Endothelial cell (in vitro differentiated cells): ENCODE results near the gene SP3. TPM values are rescaled to one million over a fixed set of nuclear protein-coding genes. Genes with fewer than 3 reads are reported as not detected.
A peak's percentile ranks its signal among the peaks of the same experiment; 100 is the strongest.

Experiments used
- DNase-seq: peaks from one replicate; pipeline ENCODE4 v3.0.0; 2021; ENCODE audit warnings: low spot score
- H3K27ac Mint-ChIP-seq: one replicate; pipeline ENCODE4 v1.8.0; 2021; ENCODE audit warnings: mixed read lengths, inconsistent platforms; ENCODE audit not compliant: unreplicated experiment
- H3K27me3 Mint-ChIP-seq: one replicate; pipeline ENCODE4 v1.8.0; 2021; ENCODE audit warnings: mild to moderate bottlenecking, moderate library complexity, mixed read lengths, inconsistent platforms; ENCODE audit not compliant: unreplicated experiment
- H3K36me3 Mint-ChIP-seq: one replicate; pipeline ENCODE4 v1.8.0; 2021; ENCODE audit warnings: mild to moderate bottlenecking, low read depth, mixed read lengths, inconsistent platforms; ENCODE audit not compliant: unreplicated experiment
- H3K4me1 Mint-ChIP-seq: one replicate; pipeline ENCODE4 v1.8.0; 2021; ENCODE audit warnings: mild to moderate bottlenecking, mixed read lengths, inconsistent platforms; ENCODE audit not compliant: unreplicated experiment
- H3K4me3 Mint-ChIP-seq: one replicate; pipeline ENCODE4 v1.8.0; 2021; ENCODE audit warnings: mild to moderate bottlenecking, mixed read lengths, inconsistent platforms; ENCODE audit not compliant: unreplicated experiment
- H3K9me3 Mint-ChIP-seq: one replicate; pipeline ENCODE4 v1.8.0; 2021; ENCODE audit warnings: mixed read lengths, inconsistent platforms; ENCODE audit not compliant: unreplicated experiment
- total RNA-seq: library from RNA; stranded (reverse); fragmentation: NEBNext Ultra II Directional; extraction: Animal tissue kit (Norgen Biotek cat#: 25700); gene quantifications from one replicate; pipeline ENCODE4 v1.2.1, GENCODE V29; 2021; ENCODE audit not compliant: unreplicated experiment
- TF ChIP-seq, protein P1 (sequence below): fragments of 200-600 bp; sonication (generic); IDR thresholded peaks from one replicate; pipeline ENCODE4 v1.5.0; 2021; ENCODE audit warnings: antibody characterized with exemption; ENCODE audit not compliant: unreplicated experiment

SP3 gene
- total RNA-seq, 1 donor from 2014 or later: 76.2 TPM

DNA sequence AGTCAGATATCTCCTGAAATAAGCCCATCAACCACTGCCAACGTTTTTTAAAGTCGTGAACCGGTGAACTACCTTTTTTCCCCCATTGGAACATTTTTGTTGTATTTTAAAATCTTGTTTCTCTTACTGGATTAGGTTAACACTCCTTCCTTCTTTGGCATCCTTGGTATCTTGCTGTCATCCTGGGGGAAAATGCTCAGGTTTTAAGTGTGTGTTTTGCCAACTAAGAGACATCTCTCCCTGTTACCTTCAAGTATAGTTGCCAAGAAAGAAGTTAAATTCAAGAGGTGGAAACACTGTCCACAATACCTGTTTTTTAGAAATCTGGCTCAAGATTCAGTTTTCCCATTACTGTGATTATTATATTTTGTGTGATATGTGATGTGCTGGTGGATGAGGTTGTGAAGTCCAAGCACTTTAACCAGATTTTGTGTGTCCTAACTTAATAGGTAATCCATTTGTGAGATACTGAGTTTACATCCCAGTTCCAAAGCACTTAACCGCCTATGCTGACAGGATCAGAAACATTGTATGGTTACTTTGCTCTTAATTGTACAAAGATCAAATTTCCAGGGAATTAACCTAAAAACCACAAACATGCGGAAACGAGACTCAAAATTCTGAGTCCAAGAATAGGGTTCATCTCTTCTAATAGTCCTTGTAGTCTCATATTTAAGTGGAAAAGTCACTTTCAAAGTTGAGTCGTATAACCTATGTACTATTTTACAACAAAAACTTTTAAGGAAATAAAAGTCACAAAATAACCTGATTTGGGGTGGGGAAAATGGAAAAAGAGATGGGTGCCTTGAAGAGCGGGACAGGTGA lies 1.3 kb upstream of the SP3 start:
- Mint-ChIP-seq H3K36me3 (peaks cover 11% of the 10 kb centered on the region), H3K27ac (peak overlapping the region; percentile 98), H3K27me3 (peaks cover 15% of the 10 kb centered on the region), H3K4me1 (peaks cover 24% of the 10 kb centered on the region), H3K9me3 (no peaks in the 10 kb centered on the region), H3K4me3 (peak overlapping the region; percentile 96)
- no peak for DNase-seq
- TF ChIP-seq, protein P1, sequence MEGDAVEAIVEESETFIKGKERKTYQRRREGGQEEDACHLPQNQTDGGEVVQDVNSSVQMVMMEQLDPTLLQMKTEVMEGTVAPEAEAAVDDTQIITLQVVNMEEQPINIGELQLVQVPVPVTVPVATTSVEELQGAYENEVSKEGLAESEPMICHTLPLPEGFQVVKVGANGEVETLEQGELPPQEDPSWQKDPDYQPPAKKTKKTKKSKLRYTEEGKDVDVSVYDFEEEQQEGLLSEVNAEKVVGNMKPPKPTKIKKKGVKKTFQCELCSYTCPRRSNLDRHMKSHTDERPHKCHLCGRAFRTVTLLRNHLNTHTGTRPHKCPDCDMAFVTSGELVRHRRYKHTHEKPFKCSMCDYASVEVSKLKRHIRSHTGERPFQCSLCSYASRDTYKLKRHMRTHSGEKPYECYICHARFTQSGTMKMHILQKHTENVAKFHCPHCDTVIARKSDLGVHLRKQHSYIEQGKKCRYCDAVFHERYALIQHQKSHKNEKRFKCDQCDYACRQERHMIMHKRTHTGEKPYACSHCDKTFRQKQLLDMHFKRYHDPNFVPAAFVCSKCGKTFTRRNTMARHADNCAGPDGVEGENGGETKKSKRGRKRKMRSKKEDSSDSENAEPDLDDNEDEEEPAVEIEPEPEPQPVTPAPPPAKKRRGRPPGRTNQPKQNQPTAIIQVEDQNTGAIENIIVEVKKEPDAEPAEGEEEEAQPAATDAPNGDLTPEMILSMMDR: no peak

DNA sequence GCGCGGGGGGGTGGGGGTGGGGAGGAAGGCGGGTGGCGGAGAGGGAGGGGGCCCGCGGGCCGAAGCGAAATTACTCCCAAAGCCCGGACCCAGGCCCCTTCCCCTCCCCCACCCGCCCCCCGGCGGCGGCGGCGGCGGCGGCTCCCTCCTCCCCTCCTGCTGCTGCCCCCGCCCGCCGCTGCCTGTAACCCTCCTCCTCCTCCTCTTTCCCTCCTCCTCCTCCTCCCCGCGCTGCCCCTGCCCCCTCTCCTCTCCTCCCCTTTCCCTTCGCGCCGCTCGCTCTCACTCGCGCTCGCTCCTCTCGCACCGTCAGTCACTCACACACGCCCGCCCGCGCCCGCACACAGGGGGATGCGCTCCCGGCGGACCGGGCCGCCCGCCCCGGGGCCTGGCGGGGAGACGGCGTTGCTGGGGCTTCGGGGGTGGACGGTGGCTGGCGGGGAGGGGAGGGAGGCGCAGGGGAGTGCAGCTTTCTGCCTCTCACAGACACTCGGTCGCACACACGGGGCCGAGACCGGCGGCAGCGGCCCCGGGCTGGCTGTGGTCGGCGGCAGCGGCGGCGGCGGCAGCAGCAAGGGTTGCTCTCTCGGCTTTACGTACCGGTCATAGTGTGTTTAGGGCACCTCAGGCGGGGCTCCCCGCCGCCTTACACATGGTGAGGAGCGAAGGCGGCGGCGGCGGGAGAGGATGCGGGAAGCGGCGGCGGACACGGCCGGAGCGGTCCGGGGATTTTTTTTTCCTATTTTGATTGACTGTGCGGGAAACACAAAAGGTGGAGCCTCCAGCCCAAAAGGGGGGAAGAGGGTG lies 405 bp downstream of the SP3 start:
- Mint-ChIP-seq H3K27me3 (peaks cover 15% of the 10 kb centered on the region), H3K9me3 (no peaks in the 10 kb centered on the region), H3K4me1 (peaks cover 32% of the 10 kb centered on the region), H3K27ac (peak overlapping the region; percentile 94), H3K36me3 (peaks cover 15% of the 10 kb centered on the region), H3K4me3 (peak overlapping the region; percentile 96)
- TF ChIP-seq, protein P1: no peak
- peak; percentile 87 for DNase-seq

DNA sequence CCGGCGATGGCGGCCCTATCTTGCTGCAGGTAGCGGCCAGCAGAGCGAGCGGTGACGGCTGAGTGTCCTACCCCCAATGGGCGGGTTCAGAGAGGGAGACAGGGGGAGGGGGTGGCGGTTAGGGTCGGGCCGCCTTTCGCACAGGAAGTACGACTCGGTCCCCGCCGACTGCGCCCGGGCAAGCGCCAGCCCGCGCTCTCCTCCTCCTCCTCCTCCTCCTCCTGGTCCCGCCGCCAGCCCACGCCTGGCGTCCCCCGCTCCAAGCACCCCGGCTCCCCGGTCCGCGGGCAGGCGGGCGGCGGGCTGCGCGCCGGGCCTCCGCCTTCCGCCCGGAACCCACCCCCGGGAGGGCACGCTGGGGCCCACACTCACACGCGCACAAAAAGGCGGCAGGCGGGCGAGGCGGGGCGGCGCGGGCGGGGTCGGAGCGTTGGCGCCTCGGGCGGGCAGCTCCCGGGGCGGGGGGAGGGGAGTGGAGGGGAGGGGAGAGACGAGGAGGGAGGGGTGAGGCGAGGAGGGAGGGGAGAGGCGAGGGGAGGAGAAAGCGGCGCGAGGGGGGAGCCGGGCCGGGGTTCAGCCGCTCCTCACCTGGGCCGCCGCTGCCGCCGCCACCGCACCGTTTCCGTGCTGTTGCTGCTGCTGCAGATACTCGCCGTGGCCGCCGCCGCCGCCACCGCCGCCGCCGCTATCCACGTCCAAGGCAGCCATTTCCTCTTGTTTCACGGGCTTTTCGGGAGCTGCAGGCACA lies 1.2 kb downstream of the SP3 start:
- TF ChIP-seq, protein P1: no peak
- Mint-ChIP-seq H3K27me3 (peaks cover 15% of the 10 kb centered on the region), H3K4me1 (peaks cover 38% of the 10 kb centered on the region), H3K27ac (no peak overlapping the region), H3K36me3 (peaks cover 15% of the 10 kb centered on the region), H3K4me3 (peak overlapping the region; percentile 65), H3K9me3 (no peaks in the 10 kb centered on the region)
- DNase-seq: peak; percentile 81

DNA sequence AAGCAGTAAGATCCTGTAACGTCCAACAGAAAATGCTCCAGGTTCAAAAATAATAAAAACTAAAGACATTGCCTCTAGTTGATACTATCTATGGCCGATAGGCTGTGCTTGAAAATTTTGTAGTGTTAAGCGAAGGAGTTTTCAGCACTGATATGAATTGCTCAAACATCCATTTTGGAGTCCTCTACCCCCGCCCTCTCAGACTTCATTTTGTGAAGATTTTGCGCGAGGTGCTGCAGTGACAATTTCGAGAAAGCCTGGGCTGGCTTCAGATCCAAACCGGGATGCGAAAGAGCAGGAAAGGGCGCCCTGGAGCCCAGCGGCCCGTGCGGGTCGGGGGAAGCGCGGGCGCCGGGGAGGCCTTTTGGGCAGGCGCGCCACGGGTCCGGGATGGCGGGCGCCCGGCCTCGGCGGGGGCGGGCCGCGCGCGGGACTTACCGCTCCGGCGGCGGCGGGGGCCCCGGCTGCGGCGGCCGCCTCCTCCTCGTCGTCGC lies 1.8 kb downstream of the SP3 start:
- H3K27me3 Mint-ChIP-seq: peaks cover 15% of the 10 kb centered on the region
- TF ChIP-seq, protein P1: peak; percentile 44
- H3K9me3 Mint-ChIP-seq: no peaks in the 10 kb centered on the region
- H3K4me3 Mint-ChIP-seq: peak overlapping the region; percentile 98
- H3K36me3 Mint-ChIP-seq: peaks cover 15% of the 10 kb centered on the region
- peaks cover 39% of the 10 kb centered on the region for H3K4me1 Mint-ChIP-seq
- DNase-seq: peak; percentile 60
- peak overlapping the region; percentile 97 for H3K27ac Mint-ChIP-seq
